ENCODE measurements around the gene ELP4. TPM values are rescaled to one million over a fixed set of nuclear protein-coding genes. Genes with fewer than 3 reads are reported as not detected.
A peak's percentile ranks its signal among the peaks of the same experiment; 100 is the strongest.

Gene ELP4
- total and polyA plus RNA-seq, 9 of the 15 experiments (the other 6 are each of a cell fraction or from before 2014, with no cell fraction given), result 24.1 to 60.3 (median 38.7) TPM

GRCh38 chr11:31509429-31510345 is at the start of gene ELP4, which contains the start of gene IMMP1L (continued):
- TF ChIP-seq PKNOX1 (IDR thresholded peaks at IDR 0.05) (peak; percentile 62), KDM5B (IDR thresholded peaks at IDR 0.05; ENCODE audit: insufficient replicate concordance, low read depth, low read length) (peak; percentile 95), REST (IDR thresholded peaks at IDR 0.05; ENCODE audit: borderline replicate concordance) (0 out of 2 replicates have a peak, but pooled peaks have one; percentile 16), REST (CRISPR knock-in tag; IDR thresholded peaks at IDR 0.05; ENCODE audit: low read depth) (no peak), SAFB2 (IDR thresholded peaks at IDR 0.05; ENCODE audit: borderline replicate concordance, low read depth, low read length, severe bottlenecking) (no peak), PCBP2 (IDR thresholded peaks at IDR 0.05; ENCODE audit: low read depth, low read length, poor library complexity, severe bottlenecking) (no peak), CHAMP1 (IDR thresholded peaks at IDR 0.05) (peak; percentile 76), POLR2B (IDR thresholded peaks at IDR 0.05; ENCODE audit: low read depth, partially characterized antibody) (peak; percentile 81), BHLHE40 (IDR thresholded peaks at IDR 0.05; ENCODE audit: low read length) (peak; percentile 77), POLR2AphosphoS5 (IDR thresholded peaks at IDR 0.05; ENCODE audit: control insufficient read depth, insufficient read depth, low read depth, low read length) (peak; percentile 65), MIER1 (IDR thresholded peaks at IDR 0.05; ENCODE audit: low read depth) (no peak), HOXB6 (CRISPR knock-in tag; IDR thresholded peaks at IDR 0.05; ENCODE audit: borderline replicate concordance) (no peak), ZBED1 (IDR thresholded peaks at IDR 0.05) (no peak), ZNF212 (CRISPR knock-in tag; IDR thresholded peaks at IDR 0.05) (no peak)

Measured in K562 (cell line).